Fibroblast of peridontal ligament (primary cell): ENCODE measurements around the gene ECT2L.

ENCODE experiments used
- DNase-seq: peaks from one replicate; pipeline ENCODE4 v3.0.0-alpha.2; 2010; ENCODE audit errors: extremely low read depth

ECT2L gene, protein sequence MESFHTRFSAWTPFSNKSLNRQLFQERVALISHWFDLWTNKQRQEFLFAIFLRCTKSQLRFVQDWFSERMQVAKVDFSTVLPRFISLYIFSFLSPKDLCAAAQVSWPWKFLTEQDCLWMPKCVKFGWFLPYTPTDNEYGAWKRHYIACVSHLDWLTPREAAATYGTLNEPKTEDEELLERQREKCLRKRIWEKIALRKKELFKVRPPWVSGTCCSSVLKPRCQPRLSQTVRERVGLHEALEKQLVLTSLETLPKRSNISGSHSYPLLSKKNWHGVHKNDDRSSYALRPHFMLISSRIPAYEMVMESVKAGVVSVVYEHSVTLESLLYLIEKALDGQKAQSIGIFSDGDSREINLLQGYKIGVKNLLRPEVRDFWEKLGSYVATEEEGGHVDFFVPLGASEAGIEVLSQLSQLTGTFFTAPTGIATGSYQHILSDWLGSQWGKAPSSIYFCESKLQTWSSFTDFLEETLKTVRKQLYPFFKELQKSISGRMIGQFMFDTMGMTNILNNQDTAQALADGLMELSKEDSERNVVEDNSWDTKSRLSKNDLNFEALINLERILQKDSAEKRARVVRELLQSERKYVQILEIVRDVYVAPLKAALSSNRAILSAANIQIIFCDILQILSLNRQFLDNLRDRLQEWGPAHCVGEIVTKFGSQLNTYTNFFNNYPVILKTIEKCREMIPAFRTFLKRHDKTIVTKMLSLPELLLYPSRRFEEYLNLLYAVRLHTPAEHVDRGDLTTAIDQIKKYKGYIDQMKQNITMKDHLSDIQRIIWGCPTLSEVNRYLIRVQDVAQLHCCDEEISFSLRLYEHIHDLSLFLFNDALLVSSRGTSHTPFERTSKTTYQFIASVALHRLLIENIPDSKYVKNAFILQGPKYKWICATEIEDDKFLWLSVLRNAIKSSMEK

DNA sequence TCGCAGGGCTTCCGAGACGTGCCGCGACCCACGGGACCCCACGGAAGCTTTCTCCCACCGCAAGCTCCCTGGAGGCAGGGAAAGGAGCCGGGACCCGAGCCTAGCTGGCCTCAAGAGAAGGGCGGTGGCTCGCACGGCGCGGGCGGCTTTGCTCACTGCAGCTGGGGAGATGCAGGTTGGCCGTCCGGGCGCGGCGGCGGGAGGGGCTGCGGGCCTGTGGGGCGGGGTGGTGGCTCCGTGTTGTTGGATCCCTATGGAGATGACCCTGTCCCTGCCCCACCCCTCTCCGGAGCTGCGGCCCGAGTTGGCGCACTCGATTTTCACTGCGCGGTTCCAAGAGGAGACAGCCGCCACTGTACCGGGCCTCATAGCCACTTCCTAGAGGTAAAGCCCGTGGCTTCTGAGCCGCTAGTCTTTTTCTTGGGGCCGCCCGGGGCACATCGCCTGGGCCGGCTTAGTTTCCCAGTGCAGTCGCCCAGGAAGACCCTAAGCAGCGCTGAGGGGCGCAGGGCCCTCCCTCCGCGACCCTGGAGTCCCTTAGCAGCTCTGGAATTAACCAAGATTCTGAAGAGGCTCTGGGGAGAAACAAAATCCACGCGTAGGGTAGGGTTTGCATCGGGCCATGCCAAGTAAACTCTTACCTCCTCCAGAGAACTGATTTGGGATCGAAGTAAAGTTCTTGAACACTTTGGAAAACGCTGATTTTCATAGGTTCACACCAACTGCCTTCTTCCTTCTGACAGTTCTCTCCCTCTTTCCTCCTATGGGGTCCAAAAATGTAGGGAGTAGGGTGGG, at the start of gene ECT2L:
Gene ECT2L (plus strand): TSS at position 279 of the 795 bp plus-strand sequence. CDS start 17,188 bp downstream, outside the sequence.
- peak; percentile 39 for DNase-seq

GRCh38 chr6:138752017-138752416, 43.9 kb upstream of the ECT2L start:
- no peak for DNase-seq

- DNase-seq = peak; percentile 50
Measured at GRCh38 chr6:138757136-138757535, 38.8 kb upstream of the ECT2L start.

DNA sequence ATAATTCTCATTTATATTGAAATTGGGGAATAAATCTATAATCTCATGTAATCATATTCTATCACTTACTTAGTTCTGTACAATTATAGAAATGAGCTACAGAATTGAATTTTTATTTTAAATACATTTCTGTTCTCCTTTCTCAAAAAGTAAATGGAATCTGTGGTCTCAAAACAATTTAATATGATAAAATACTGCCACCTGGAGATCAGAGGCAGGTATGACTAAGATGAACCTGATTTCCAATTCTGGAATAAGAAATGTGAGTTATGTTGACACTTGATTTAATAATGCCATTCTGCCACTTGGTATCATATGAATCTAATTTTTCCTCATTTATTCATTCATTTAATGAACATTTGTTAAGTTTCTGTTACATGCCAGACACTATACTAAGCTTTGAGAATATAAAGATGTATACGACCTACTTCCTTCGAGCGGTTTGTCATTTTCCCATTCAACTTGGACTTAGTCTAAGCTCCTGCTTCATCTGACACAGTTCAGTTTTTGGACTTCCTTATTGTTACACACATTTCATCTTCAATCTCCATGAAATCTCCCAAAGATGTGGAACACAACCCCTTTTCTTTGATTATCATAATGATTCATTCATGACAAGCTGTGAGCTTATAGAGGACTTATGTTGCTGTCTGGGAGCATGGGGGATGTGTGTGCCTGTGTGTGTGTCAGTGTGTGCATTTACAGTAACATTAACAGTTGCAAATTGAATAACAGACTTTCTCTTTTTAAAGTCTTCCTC, 29.8 kb upstream of the ECT2L start:
- peak; percentile 77 for DNase-seq

DNA sequence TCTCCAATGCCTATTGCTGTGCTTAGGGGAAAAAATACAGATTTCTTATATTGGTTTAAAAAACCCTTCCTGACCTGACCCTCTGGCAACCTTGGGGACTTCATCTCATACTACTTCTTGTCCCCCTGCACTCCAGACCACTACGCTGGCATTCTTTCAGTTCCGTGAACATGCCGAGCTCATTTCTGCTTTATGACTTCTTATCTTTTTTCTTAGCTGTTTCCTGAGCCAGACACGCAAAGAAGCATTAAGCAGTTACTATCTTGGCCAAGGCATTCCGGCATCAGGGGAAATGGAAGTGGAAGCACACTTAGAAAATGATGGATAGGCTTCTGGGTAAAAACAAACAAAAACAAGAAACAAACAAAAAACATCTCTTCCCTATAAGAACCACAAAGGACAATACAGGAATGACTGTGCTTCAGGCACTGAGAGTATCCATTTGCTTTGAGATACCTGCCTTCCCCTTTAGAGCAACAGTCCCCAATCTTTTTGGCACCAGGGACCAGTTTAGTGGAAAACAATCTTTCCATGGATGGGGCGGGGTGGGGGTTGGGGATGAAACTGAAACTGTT, 26.7 kb upstream of the ECT2L start:
- no peak for DNase-seq

GRCh38 chr6:138772596-138773176, 23.2 kb upstream of the ECT2L start:
- no peak for DNase-seq

- DNase-seq = peak; percentile 95
Measured at GRCh38 chr6:138773177-138774091, 22.5 kb upstream of the ECT2L start, which contains the start of gene CCDC28A. Gene CCDC28A (plus strand): TSS chr6:138773769. CDS start chr6:138776121, 2,352 bp downstream.

DNA sequence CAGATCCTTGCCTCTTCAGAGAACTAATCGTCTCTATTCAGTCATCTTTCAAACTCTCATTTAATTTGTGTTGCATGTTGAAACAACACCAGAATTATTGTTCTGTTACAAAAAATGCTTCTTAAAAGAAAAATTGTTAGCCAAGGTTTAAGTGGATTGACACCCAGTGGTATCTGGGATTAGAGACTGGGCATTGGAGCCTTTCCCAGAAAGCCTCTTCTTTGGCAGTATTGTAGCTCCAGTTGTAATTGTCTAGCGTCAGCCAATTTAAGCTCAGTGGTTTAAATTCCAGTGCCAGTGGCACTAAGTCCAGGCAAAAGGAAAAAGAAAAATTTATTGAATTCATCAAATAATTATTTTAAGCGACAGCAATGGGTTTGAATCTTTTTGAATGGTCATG, 21.5 kb upstream of the ECT2L start:
- DNase-seq = peak; percentile 41

DNA sequence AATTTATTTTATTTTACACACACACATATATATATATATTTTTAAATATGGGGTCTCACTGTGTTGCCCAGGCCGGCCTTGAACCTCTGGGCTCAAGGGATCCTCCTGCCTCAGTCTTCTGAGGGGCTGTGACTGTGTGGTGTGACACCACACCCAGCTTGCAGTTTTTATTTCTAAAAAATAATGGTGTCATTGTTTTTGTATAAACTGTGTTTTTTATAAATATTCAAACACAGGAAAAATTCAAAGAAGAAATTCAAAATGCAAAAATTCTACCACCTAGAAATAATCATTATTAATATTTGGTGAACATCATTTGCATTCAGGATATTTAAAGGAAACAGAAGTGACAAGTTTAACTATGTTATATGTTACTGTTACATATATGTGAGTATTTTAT, 19.2 kb upstream of the ECT2L start:
- no peak for DNase-seq

DNA sequence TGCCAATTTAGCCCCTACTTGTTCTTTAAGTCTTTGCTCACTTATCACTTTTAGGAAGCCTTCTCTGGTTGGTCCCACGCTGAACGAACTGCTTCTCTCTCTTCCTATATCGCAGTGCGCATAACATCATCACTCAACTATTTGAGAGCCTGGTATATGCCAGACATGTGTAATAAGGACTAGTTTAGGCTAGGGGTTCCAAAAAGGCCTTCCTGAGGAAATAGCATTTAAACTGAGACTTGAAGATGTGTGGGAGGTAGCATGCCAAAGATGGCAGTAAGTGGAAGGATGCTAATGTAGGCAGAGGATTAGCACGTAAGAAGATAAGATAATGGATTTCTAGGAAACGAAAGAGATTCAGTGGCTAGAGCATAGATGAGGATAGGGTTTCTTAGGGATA, 17.6 kb upstream of the ECT2L start:
- no peak for DNase-seq

- no peak for DNase-seq
Measured at GRCh38 chr6:138782243-138782642, 13.6 kb upstream of the ECT2L start.

DNA sequence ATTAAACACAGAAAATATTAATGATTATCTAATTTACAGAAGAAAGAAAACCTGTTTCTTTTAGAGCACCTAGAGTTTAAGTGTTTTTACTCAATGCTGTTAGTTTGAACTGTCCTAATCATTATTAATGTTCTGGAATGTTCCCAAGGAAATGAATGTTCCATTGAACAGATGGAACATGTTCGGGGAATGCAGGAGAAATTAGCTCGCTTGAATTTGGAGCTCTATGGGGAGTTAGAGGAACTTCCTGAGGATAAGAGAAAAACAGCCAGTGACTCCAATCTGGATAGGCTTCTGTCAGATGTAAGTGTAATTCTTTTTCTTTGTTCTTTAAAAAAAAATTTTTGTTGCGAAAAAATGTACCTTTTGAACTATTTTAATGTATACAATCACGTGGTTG, 10.8 kb upstream of the ECT2L start:
- DNase-seq = no peak

- DNase-seq = no peak
Measured at GRCh38 chr6:138785980-138786379, 9.9 kb upstream of the ECT2L start.

DNA sequence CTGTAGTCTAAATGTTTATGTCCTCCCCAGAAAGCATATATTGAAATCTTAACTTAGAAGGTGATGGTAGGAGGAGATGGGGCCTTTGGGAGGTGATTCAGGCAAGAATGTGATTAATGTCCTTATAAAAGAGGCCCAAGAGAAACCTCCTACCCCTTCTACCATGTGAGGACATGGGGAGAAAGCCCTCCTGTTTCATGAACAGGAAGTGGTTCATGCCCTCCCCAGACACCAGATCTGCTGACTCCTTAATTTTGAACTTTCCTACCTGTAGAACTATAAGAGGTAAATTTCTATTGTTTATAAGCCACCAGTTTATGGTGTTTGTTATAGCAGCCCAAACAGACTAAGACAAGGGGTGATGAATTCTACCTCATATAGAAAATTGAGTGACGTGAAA, 8.7 kb upstream of the ECT2L start:
- no peak for DNase-seq

GRCh38 chr6:138796771-138797170, 884 bp downstream of the ECT2L start:
- DNase-seq = no peak

GRCh38 chr6:138797806-138798446, 2.0 kb downstream of the ECT2L start:
- no peak for DNase-seq

DNA sequence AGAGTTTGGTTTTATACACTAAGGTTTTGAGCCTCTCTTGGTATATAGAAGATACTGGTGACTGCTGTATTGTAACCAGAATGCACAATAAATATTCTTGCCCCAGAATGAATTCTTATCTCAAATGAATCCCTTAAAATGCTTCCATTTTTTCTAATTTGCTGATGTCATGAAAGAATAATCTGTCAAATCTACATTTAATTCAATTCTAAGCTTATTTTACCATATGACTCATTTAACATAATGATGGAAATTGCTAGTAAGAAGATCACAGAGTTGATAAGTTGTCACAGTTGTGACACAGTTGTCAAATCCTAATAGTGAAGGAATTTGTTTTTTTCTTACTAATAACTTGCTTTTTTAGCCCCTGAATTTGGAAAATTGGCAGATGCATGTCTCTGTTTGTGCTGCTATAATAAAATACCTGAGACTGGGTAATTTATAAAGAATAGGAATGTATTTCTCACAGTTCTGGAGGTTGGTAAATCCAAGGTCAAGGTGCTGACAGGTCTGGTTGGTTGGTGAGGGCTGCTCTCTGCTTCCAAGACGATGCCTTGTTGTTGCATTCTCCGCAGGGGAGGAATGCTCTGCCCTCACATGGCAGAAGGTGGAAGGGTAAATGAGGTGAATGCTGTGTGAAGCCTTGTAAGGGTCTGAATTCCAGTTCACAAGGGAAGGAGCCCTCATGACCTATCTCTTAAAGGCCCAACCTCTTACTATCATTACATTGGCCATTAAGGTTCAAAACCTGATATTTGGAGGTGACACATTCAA, 4.7 kb downstream of the ECT2L start:
- DNase-seq = no peak

- DNase-seq = no peak
Measured at GRCh38 chr6:138803331-138803730, 7.4 kb downstream of the ECT2L start.
